GM12872 (cell line): ENCODE data around the gene CTTN.

Source experiments
- TF ChIP-seq, protein P1 (sequence below): IDR thresholded peaks from 3 replicates; pipeline ENCODE4 v1.5.1; 2011; ENCODE audit warnings: low read depth, mild to moderate bottlenecking, low read length, moderate library complexity; ENCODE audit not compliant: insufficient read depth

CTTN gene

DNA sequence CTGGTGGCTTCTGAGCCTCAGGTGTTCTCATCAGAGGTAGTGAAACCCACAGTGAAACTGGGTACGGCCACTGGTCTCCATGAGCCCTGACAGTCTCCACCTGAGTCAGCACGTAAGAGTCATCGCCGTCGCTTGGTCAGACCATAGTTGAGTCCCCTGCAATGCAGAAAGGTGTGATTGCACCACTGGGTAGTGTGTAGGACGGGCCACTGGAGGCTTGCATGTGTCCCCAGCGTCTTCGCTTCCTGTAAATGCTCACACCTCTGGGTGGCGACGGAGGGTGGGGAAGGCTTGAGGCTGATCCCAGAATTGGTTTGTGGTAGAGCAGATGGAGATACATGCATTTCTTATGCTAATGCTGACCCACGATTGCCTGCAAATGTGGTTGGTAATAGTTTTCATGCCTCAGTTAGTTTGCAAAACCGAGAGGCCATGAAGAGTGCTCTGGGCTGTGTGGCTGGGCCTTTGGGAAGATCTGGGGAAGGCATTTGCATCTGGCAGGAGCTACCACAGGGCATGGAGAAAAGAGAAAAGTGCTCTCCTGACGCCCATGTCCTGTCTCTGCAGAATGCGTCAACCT, 26.5 kb downstream of the CTTN start:
- TF ChIP-seq, protein P1, sequence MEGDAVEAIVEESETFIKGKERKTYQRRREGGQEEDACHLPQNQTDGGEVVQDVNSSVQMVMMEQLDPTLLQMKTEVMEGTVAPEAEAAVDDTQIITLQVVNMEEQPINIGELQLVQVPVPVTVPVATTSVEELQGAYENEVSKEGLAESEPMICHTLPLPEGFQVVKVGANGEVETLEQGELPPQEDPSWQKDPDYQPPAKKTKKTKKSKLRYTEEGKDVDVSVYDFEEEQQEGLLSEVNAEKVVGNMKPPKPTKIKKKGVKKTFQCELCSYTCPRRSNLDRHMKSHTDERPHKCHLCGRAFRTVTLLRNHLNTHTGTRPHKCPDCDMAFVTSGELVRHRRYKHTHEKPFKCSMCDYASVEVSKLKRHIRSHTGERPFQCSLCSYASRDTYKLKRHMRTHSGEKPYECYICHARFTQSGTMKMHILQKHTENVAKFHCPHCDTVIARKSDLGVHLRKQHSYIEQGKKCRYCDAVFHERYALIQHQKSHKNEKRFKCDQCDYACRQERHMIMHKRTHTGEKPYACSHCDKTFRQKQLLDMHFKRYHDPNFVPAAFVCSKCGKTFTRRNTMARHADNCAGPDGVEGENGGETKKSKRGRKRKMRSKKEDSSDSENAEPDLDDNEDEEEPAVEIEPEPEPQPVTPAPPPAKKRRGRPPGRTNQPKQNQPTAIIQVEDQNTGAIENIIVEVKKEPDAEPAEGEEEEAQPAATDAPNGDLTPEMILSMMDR, result no peak

DNA sequence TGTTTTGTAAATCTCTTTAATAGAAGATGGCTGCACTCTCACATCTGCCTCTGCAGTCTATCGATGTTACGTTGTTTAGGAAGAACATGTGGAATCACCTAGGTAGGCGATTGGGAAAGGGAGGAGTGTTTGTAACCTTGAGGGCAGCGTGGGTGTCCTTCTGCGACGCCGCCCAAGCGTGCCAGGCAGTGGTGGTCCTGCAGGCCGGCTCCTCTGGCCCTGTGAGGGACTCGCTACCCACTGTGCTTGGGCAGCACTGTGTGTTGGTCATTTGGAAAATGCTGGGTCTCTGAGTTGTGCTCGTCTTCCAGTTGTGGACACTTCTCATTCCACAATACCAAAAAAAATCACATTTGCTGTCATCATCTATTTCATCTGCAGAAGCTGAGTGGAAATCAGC, 29.1 kb downstream of the CTTN start:
- TF ChIP-seq, protein P1, result no peak

DNA sequence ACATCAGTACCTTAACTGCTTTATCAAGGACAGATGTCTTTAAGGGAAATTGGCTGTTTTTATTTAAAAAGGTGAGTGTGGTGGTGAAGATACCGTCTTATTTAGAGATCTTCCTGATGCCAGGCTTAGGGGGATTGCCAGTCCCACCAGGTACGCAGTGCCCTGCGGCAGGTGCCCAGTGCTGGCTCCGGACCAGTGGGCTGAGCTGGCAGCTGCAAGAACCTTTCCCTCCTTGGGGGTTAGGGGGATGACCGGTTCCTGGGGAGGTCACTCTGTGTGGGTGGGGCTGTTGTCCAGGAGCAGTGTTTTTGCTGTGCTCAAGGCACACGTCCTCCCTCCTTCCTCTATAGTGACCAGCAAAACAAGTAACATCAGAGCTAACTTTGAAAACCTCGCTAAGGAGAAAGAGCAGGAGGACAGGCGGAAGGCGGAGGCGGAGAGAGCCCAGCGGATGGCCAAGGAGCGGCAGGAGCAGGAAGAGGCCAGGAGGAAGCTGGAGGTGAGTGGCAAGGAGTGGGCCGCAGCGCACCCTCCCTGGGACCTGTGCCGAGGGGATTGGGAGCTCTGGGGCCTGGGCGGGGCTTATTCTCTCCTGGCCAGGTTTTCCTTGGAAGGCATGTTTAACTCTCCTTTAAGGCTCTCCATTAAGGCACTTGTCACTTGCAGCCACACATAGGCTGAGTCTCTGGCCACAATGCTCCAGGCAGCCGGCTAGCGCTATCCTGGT, 30.5 kb downstream of the CTTN start:
- TF ChIP-seq, protein P1, result no peak

DNA sequence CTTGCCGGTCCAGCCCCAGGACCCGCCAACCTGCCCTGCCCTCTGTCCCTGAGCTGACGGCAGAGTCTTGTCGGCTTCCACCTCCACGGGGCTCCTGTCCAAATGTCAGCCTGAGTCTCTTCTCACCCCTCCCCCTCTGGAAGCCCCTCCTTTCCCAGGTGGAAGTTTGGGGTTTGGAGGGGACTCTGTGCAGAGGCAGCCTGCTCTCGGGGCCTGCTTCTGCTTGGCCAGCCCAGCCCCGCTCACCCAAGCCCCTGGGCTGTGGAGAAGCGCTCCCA, 31.0 kb downstream of the CTTN start:
- TF ChIP-seq, protein P1, result no peak

DNA sequence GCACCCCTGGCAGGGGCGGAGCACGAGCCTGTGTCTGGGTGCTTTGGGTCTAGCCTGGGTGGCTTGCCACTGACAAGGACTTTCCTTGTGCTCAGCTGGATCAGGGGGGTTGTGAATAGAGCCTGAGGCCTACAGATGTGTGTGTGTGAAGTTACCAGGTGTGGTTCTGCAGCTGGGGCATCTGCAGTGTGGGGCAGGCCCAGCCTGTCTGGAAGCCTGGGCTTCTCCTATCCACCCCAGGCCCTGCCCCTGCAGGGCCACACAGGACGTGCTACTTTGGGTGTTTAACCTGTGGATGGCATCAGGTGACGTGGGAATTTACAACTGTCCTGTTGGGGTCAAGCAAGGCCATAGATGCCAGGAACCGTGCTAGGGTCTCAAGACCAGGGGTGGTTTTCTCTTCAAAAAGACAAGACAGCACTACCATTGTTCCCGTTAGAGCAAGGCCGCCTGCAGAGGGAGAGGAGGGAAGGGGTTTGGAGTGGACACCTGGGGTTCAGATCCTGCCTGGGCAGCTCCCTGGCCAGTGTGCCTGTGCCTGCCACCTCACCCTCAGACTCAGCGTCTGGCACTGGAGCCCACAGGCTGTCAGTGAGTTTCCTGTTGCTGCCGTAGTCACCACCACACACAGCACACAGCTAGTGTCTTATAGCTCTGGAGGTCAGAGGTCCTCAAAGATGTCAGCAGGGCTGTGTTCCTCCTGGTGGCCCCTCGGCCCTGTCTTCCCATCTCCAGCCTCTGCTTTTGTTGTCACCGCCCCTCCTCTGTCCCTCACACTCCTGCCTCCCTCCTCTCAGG, 31.6 kb downstream of the CTTN start:
- TF ChIP-seq, protein P1, result no peak

DNA sequence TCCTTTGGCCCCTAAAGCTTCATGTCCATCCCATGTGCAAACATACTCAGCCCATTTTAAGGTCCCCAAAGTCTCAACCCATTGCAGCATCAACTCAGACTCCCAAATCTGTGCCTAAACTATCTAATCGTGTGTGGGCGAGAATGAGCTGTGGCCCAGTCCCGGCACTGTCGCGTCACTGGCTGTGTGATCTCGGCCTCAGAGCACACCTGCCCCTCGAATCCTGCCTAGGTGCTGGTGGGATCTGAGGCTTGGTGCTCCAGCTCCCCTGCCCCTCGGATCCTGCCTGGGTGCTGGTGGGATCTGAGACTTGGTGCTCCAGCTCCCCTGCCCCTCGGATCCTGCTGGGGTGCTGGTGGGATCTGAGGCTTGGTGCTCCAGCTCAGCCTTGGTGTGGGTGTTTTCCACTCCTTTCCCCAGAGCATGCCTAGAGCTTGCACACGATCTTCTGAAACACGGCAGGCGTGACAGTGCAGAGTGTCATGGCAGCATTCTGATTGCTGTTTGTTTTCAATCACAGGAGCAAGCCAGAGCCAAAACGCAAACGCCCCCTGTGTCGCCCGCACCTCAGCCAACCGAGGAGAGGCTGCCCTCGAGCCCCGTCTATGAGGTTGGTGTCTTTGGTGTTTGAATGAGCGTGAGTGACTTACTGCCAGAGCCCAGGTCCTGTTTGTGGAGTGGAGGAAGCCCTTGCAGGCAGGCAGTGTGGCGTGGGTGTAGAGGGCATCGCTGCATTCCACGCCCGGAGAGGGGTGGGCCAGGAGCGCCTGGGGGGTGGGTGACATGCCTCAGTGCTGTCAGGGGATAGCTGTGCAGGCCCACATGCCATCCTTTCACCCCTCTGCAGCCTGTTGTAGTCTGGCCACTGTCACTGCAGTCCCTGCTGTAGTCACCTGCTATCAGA, 32.6 kb downstream of the CTTN start:
- TF ChIP-seq, protein P1, result no peak

DNA sequence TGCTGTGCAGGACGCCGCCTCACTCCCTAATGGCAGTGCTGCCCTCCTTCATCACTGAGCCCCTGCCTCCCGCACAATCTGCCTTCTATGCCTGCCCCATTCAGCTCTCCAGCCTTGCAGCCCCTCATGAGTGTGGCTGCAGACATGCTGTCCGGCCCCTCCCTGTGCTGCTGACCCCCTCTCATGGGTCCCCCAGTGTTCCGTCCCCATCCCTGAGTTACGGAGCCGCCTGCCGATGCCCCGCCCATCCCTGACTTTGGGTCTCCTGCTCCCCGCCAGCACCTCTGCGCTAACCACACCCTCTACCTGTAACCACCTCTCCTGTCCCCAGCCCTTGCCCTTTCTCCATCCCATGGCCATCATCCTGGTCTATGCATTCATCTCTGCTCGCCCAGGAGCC, 33.3 kb downstream of the CTTN start:
- TF ChIP-seq, protein P1, result no peak
